Hindlimb muscle (tissue), 1 donor: ENCODE results near the gene SERPINB6. TPM values are rescaled to one million over a fixed set of nuclear protein-coding genes. Genes with fewer than 3 reads are reported as not detected.
A peak's percentile ranks its signal among the peaks of the same experiment; 100 is the strongest.
"Not testable (repeated sequence)": the region's sequence is repeated elsewhere in the genome, so short reads cannot be mapped to it uniquely, and the experiment has no call there.

Experiments
- DNase-seq: peaks from one replicate; pipeline ENCODE4 v3.0.0-alpha.2; 2013
- polyA plus RNA-seq: library from polyadenylated mRNA; unstranded; fragments of 120-200 nt; gene quantifications from one replicate; pipeline ENCODE4 v1.2.1, GENCODE V29; 2013; ENCODE audit not compliant: insufficient read length

SERPINB6 gene
- 91.7 TPM for polyA plus RNA-seq

DNA sequence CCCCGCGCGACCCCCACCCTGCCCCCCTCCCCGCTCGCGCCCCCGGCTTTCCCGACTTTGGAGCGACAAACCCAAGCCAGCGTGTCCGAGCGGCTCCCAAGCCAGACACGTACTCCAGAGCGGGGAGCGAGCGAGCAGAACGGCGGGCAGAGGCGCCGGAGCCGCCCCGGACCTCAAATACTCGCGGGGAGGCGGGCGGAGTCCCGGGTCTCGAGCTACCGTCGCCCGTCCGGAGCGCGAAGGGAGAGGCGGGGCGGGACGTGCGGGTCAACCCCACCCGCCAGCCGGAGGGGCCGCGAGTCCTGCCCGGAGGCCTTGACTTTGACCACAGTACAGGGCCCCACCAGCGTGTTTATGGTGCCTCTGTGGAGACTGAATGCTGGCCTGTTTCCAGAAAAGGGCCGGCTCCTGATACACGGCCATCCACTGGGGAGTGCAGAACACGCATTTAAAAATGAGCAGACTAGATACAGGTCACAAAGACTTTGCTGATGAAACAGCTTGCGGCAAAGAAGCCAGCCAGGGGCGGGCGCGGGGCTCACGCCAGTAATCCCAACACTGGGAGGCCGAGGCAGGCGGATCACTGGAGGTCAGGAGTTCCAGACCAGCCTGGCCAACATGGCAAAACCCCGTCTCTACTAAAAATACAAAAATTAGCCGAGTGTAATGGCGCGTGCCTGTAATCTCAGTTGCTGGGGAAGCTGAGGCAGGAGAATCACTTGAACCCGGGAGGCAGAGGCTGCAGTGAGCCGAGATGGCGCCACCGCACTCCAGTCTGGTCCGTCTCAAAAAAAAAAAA, at the start of gene SERPINB6:
Gene SERPINB6, minus strand, starts transcription at position 148 of the 799 bp plus-strand sequence. CDS start 12,235 bp downstream, outside the sequence.
- peak; percentile 81 for DNase-seq

DNA sequence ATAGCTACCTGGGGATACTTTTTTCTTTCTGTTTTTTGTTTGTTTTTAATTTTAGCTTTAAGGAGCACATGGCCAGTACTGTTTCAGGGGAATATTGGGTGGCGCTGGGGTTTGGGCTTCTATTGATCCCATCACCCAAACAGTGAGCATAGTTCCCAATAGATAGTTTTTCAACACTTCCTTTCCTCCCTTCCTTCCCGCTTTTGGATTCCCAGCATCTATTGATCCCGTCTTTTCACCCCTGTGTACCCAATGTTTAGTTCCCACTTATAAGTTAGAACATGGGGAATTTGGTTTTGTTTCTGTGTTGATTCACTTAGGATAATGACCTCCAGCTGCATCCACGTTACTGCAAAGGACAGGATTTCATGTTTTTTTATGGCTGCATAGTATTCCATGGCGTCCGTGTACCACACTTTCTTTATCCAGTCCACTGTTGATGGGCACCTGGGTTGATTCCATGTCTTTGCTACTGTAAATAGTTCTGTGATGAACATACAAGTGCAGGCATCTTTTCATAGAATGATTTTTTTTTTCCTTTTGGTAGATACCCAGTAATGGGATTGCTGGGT, 48.5 kb upstream of the SERPINB6 start:
- no peak for DNase-seq

DNA sequence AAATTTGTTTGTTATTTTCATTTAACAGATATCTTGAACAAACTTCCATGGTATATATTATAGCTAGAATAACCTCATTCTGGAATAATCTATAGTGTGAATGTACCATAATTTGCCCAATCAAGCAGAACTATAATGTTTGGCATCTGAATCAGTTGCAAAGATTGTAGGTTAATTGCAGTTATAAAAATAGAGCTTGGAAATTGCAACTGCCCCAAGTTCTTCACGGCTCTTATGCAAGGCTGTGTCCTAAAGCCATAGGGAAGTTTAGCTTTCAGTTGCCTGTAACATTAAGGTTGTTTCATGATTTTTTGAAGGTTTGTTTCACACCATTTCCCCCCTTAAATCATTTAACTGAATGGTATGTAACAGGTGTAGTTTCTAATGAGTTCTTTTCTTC, 47.7 kb upstream of the SERPINB6 start:
- DNase-seq, result no peak

DNA sequence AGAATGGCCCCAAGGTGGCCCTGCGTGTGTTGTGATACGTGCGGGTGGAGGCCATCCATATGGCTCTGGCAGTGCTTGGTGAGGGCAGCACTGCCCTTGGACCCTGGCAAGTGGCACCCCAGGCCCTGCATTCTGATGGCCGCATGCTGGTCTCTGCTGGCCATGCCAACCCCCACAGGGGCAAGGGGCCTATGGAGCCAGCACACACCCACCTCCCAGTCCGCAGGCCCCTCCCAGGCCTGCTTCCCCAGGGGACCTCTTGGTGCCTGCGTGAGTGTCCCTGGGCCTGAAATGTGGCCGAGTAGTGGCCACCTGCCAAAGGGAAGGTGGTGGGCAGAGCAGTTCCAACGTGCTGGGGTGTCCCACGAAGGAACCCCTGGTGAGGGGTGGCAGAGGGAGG, 45.9 kb upstream of the SERPINB6 start:
- no peak for DNase-seq

DNA sequence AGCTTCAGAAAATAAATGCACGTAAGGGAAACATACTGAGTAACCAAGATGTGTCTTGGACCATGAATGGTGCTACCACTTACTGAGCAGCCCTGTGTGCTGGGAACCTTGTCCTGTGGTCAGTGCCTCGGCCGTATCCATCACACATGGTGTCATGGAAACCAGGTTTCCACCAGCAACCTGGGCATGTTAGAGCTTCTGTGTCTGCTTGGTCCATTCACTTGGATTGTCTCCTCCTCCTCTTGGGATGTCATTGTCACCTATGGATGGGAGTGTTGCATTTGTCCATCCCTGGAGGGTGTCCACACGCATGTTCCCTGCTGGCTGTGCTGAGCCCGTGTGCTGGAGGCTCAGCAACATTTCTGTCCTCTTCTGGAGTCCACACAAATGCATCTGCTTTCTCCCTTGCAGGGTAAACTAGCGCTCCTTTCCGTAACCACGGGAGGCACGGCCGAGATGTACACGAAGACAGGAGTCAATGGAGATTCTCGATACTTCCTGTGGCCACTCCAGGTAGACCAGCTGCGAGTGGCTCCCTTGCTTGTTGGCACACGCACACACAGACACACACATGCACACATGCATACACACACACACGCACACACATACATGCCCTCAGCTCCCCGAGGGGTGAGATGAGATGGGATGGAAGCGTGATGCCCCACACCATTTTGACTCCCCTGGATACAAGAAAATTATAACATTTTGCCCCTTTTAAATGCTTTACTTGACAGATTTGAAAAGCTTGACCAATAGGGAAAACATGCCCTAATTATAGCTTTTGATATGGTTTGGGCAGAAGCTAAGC, 45.3 kb upstream of the SERPINB6 start:
- no peak for DNase-seq

DNA sequence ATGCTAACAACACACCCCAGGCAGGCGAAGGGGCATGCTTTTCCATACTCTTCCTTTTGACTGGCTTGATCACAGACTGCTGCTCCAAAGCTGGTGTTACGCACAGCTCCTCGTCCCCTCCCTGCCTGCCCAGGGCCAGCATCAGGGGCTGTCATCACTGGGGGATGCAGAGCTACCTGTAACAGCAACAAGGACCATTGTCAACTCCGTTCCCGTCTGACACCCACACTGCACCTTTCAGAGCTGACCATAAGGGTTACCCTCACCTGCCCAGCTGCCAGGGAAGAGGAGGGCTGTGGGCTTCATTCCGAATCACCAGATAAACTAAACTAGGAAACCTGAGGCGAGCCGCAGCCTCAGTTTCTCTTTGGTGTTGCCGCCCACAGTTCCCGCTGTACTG, 43.8 kb upstream of the SERPINB6 start:
- DNase-seq, result no peak

DNA sequence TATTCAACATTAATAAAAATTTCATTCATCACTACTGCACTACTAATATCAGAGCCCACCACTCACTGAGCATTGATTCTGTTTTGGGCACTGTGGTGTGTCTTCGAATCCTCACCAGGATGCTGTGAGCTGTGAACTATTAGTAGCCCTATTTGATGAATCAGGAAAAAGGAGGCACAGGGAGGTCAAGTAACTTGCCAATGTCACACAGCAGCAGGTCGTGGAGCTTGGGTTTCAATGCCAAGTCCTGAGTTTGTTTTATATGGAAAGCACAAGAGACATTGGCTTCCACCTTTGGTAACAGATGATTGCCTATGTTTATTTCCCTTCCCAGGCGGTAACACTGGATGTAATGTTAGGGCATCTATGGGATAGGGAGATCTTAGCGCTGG, 43.3 kb upstream of the SERPINB6 start:
- no peak for DNase-seq

DNA sequence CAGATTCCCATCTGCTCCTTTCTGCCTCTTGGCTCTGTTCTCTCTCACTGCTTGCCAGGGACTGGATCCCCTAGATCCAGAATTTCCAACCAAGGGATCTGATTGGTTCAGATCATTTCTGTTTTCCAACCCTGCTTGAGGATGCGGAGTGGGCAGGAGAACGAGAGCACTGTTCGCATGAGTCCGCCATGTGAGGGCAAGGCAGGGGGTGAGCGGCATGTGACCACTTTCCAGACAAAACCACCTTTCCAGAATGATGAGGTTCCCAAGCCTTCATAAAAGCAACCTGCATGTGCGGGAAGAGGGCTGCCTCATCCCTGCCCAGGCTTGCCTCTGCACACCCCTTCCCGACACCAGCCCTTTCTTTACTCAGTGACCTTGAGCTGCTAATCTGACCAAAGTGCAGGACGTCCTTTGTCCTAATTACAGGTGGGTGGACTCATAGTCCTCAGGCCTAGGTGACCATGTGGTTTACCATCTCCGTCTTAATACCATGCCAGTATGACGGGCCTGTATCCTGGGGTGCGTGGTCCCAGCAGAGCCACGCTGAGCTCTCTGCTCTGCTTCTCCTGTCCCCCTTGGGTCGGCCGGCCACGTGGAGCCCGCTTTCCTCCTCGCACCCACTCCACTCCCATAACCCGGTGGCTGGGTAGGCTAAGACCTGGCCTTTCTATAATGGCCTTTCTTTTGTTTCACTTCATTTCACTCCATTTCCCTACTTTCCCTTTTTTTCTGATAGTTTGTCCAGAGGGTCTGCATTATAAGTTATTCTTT, 42.7 kb upstream of the SERPINB6 start:
- DNase-seq, result no peak

DNA sequence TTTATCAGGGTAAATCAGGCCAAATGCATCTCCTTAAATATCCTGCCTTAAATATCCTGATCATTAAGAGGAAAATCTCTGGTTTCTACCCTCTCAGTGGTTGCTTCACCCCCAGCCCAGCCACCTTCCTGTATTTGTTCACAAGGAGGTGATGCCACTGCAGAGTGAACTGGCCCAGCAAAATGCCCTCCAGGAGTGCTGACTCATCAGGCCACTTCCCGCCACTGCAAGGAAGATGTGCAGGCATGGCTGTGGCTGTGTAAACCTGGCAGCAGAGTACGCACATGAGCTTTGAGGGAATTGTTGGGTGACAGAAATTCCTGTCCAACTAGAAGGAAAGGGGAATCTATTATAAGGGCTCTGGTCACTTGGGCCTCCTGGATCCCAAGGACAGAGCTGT, 42.1 kb upstream of the SERPINB6 start:
- DNase-seq, result no peak

DNA sequence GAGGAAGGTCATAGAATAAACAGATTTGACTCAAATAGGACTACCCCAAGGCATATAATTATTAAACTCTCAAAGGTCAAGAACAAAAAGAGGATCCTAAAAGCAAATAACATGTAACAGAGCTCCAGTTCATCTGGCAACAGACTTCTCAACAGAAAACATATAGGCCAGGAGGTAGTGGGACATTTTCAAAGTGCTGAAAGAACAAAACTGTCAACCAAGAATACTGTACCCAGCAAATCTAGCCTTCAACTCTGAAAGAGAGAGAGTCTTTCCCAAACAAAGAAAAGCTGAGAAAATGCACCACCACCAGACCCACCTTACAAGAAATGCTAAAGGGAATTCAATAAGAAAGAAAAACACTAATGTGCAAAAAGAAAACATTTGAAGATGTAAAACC, 40.2 kb upstream of the SERPINB6 start:
- DNase-seq, result no peak

DNA sequence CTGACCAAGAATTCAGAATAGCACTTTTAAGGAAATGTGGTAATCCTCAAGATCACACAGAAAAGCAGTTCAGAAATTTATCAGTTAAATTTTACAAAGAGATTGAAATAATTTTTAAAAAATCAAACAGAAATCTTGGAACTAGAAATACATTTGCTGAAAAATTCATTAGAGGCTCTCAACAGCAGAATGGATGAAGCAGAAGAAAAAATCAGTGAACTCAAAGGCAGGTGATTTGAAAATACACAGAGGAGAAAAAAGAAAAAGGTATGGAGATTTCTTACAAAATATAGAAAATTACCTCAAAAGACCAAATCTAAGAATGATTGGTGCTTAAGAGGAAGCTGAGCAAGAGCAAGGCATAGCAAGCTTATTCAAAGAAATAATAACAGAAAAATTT, 39.8 kb upstream of the SERPINB6 start:
- DNase-seq, result no peak

DNA sequence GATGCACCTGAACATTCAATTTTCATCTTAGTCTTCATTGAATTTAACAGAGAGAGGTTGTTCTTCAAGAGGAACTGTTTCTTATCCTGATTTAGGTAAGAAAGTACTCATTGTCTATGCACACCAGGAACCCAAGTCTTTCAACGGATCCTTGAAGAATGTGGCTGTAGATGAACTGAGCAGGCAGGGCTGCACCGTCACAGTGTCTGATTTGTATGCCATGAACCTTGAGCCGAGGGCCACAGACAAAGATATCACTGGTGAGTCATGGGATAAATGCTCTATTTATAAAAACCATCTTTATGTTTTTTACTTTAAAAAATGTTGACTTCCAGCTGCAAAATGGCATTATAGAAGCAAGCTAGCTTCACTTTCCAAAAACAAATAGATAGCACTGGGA, 38.6 kb upstream of the SERPINB6 start:
- no peak for DNase-seq

DNA sequence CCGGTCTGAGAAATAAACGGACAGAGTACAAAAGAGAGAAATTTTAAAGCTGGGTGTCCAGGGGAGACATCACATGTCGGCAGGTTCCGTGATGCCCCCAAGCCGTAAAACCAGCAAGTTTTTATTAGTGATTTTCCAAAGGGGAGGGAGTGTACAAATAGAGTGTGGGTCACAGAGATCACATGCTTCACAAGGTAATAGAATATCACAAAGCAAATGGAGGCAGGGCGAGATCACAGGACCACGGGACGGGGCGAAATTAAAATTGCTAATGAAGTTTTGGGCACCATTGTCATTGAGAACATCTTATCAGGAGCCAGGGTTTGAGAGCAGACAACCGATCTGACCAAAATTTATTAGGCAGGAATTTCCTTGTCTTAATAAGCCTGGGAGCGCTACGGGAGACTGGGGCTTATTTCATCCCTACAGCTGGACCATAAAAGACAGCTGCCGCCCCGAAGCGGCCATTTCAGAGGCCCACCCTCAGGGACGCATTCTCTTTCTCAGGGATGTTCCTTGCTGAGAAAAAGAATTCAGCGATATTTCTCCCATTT, 37.4 kb upstream of the SERPINB6 start:
- not testable (repeated sequence) for DNase-seq

DNA sequence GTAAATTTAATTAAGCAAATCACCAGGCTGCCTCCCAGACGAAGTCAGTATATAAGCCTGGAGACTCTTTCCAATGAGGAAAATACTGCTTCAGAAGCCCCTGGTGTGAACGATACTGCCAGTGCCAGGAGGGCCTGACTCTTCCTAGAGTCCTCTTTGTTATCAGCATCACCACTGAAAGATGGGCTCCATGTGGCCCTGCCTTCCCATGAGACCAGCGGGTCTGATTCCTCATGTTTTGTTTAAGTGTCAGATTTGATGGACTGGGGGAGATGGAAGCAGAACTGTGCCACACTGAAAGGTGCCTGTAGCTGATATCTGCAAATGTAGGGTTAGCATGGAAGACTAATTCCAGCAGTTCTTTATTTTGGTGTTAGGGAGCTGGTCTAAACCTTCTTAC, 36.2 kb upstream of the SERPINB6 start:
- DNase-seq, result no peak

DNA sequence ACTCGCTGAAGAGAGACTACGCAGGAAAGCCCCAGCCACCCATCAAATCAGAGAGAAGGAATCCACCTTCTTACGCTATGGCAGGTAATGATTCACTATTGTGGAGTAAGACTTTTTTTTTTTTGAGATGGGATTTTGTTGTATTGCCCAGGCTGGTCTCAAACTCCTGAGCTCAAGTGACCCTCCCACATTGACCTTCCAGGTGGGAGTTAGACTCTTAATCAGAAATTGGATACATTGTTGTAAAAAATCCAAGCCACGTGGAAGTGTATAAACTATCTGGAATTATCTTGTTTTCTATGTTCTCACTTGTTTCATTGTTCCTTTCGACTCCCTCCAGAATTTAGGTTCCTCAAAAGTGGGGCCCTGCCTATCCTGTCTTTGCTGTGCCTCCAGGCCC, 35.1 kb upstream of the SERPINB6 start:
- no peak for DNase-seq

DNA sequence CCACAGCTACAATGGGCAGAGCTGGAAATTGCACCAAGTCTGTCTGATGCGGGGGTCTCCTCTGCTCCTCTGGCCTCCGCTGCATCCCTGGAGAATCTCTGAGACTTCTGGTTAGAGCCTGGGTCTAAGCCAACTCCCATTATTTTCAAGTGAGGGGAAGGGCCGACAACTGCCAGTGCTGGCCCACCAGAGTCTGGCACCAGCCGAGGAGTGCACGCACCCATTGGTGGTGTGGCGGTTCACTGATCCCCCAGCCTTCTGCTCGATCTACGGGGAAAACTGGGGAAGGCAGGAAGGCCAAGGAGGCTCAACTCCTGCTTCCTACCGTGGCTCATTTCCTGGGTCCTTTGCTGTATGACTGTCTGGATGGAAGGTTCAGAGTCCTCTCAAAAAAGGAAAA, 34.5 kb upstream of the SERPINB6 start:
- no peak for DNase-seq

DNA sequence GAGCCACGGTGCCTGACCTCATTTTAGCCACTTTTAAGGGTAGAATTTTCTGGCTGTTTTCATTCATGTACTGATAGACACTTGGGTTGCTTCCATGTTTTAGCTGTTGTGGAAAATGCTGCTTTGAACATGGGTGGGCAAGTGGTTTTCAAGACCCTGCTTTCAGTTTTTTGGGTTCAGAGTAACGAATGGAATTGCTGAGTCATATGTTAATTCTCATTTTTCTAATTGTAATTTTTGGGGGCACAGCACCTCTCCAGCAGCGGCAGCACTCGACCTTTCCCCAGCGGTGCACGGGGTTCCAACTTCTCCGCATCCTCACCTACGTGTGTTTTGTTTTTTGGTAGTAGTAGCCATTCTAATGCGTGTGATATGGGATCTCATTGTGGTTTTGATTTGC, 33.7 kb upstream of the SERPINB6 start:
- no peak for DNase-seq

DNA sequence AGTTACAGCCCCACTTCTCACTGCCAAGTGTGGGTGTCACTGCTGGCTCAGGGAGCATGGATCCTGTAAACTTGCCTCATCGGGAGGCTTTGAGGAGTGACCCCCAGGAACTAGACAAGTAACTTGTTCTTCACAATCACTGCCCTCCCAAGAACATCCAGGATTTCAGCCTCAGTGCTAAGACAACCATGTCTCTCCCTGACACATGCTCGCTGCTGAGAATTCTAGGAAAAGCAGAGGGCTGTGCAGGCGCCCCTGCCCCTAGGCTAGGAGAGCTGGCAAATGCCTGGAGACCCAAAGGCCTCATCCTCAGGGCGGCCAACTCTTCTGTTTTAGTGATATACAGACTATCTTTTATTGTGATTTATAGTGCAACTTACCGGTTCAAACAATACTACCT, 31.9 kb upstream of the SERPINB6 start:
- DNase-seq, result not testable (repeated sequence)

DNA sequence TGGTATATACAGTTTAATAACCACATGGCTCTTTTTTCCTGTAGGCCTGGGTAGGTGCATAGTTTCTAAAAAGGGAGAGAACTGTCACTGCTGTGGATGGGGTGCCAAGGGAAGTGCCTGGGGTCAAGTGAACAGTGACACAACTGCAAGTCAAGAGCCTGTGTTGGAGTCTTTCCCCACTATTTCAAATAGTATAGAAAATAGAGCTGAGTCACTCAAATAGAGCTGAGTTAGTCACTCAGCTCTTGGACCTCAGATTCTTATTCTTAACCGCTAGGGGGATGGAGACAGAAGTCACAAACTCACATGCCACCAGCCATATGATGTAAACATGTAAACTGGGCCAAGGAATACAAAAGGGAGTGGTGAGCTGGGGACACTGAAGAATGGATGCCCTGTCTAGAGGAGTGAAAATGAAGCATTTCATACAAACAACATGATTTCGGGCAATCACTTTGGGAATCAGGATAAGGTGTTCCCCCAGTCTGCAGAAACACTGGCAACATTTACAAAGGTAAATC, 30.5 kb upstream of the SERPINB6 start:
- no peak for DNase-seq

DNA sequence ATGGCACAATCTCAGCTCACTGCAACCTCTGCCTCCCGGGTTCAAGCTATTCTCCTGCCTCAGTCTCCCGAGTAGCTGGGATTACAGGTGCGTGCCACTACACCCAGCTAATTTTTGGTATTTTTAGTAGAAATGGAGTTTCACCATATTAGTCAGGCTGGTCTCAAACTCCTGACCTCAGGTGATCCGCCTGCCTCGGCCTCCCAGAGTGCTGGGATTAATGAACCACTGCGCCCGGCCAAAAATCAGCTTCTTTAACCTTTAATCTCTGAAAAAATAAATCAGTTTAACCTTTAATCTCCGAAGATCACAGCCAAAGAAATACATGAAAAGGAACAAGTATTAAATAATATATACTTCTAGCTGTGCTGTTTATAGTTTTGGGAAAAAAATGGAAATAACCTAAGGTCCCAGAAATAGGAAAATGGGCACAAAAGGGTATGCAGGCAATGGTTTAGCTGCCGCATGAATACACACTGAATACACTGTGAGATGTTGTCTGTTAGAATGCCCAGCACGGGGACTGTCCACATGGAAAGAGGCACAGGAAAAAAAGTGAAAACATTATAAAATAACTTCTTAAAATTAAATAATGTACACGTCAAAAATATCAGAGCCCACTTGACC, 29.9 kb upstream of the SERPINB6 start:
- no peak for DNase-seq
